ENCODE measurements around the gene CAMK2B.

Gene CAMK2B

GRCh38 chr7:44367475-44368043 lies 42.2 kb upstream of the CAMK2B start:
- in situ Hi-C loops (cut with MboI; ENCODE audit: low pct_unique_long_range_greater_than_20kb, low sequenced_read_pairs, unreplicated experiment): no loop called here
- TF ChIP-seq CTCF (IDR thresholded peaks at IDR 0.05; ENCODE audit: extremely low read depth, insufficient read depth, missing control alignments): no peak
- no peak for DNase-seq (ENCODE audit: low spot score)

GRCh38 chr7:44366986-44367385 lies 41.6 kb upstream of the CAMK2B start:
- TF ChIP-seq CTCF (IDR thresholded peaks at IDR 0.05; ENCODE audit: extremely low read depth, insufficient read depth, missing control alignments): no peak
- in situ Hi-C loops (cut with MboI; ENCODE audit: low pct_unique_long_range_greater_than_20kb, low sequenced_read_pairs, unreplicated experiment): no loop called here
- DNase-seq (ENCODE audit: low spot score): no peak

GRCh38 chr7:44353668-44354067 lies 28.3 kb upstream of the CAMK2B start:
- no peak for DNase-seq (ENCODE audit: low spot score)
- in situ Hi-C loops (cut with MboI; ENCODE audit: low pct_unique_long_range_greater_than_20kb, low sequenced_read_pairs, unreplicated experiment): no loop called here
- no peak for TF ChIP-seq CTCF (IDR thresholded peaks at IDR 0.05; ENCODE audit: extremely low read depth, insufficient read depth, missing control alignments)

GRCh38 chr7:44348851-44349781 lies 23.7 kb upstream of the CAMK2B start:
- no peak for DNase-seq (ENCODE audit: low spot score)
- TF ChIP-seq CTCF (IDR thresholded peaks at IDR 0.05; ENCODE audit: extremely low read depth, insufficient read depth, missing control alignments): no peak
- in situ Hi-C loops (cut with MboI; ENCODE audit: low pct_unique_long_range_greater_than_20kb, low sequenced_read_pairs, unreplicated experiment): no loop called here

DNA sequence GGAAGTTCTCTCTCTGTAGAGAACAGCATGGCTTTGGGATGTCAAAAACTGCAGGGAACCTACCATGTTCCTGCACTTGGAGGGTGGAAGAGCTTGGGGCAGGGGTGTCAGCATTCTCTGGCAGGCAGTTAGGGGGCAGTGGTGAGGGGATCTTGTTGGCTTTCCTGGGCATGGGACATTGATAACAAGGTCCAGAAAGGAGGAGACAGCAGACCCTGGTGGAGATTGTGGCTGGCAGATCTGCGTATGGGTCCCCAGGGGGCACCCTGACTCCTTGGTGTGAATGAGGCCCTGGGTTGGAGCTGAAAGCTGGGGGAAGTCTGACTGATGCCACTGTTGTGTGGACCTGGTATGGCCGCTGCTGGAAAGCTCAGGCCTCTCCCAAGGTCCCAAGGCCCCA lies 22.9 kb upstream of the CAMK2B start:
- DNase-seq (ENCODE audit: low spot score): peak; percentile 45
- peak; percentile 51 for TF ChIP-seq CTCF (IDR thresholded peaks at IDR 0.05; ENCODE audit: extremely low read depth, insufficient read depth, missing control alignments)
- in situ Hi-C loops (cut with MboI; ENCODE audit: low pct_unique_long_range_greater_than_20kb, low sequenced_read_pairs, unreplicated experiment): no loop called here

- DNase-seq (ENCODE audit: low spot score): no peak
- TF ChIP-seq CTCF (IDR thresholded peaks at IDR 0.05; ENCODE audit: extremely low read depth, insufficient read depth, missing control alignments): no peak
- in situ Hi-C loops (cut with MboI; ENCODE audit: low pct_unique_long_range_greater_than_20kb, low sequenced_read_pairs, unreplicated experiment): no loop called here
Measured at GRCh38 chr7:44347546-44348114, 22.2 kb upstream of the CAMK2B start.

Data from GM13977 (cell line).